ENCODE measurements around the gene FOXO6.

The FOXO6 gene

DNA sequence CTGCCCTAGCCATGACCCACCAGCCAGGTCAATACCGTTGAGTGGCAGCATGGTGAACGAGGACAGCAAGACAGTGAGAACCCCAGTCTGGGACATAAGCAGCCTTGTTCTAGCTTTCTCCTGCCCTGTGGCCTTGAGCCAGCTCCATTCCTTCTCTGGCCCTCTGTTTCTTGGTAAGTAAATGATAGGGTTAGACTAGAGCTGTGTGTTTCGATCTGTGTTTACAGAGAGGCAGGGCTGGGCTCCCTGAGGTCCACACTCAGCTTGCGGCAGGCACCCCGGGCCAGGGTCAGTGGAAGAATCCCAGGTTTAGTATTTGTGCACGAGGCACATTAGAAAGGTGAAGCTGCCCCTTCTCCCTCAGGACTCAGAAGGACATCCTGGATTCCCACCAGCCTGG lies 27.3 kb downstream of the FOXO6 start:
- TF ChIP-seq, protein P1, sequence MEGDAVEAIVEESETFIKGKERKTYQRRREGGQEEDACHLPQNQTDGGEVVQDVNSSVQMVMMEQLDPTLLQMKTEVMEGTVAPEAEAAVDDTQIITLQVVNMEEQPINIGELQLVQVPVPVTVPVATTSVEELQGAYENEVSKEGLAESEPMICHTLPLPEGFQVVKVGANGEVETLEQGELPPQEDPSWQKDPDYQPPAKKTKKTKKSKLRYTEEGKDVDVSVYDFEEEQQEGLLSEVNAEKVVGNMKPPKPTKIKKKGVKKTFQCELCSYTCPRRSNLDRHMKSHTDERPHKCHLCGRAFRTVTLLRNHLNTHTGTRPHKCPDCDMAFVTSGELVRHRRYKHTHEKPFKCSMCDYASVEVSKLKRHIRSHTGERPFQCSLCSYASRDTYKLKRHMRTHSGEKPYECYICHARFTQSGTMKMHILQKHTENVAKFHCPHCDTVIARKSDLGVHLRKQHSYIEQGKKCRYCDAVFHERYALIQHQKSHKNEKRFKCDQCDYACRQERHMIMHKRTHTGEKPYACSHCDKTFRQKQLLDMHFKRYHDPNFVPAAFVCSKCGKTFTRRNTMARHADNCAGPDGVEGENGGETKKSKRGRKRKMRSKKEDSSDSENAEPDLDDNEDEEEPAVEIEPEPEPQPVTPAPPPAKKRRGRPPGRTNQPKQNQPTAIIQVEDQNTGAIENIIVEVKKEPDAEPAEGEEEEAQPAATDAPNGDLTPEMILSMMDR (IDR thresholded peaks at IDR 0.05; ENCODE audit: low read depth, low read length, missing control alignments): no peak
- no peak for DNase-seq (ENCODE audit: low read depth)
- no peak overlapping the region for H3K4me3 ChIP-seq (ENCODE audit: low read depth, low read length)

GRCh38 chr1:41389009-41389408 lies 27.8 kb downstream of the FOXO6 start:
- no peak overlapping the region for H3K4me3 ChIP-seq (ENCODE audit: low read depth, low read length)
- TF ChIP-seq, protein P1 (IDR thresholded peaks at IDR 0.05; ENCODE audit: low read depth, low read length, missing control alignments): no peak
- no peak for DNase-seq (ENCODE audit: low read depth)

- H3K4me3 ChIP-seq (ENCODE audit: low read depth, low read length): no peak overlapping the region
- no peak for DNase-seq (ENCODE audit: low read depth)
- TF ChIP-seq, protein P1 (IDR thresholded peaks at IDR 0.05; ENCODE audit: low read depth, low read length, missing control alignments): no peak
Observed at GRCh38 chr1:41390166-41390565, 28.9 kb downstream of the FOXO6 start.

- no peak overlapping the region for H3K4me3 ChIP-seq (ENCODE audit: low read depth, low read length)
- no peak for DNase-seq (ENCODE audit: low read depth)
- TF ChIP-seq, protein P1 (IDR thresholded peaks at IDR 0.05; ENCODE audit: low read depth, low read length, missing control alignments): no peak
Observed at GRCh38 chr1:41390573-41390972, 29.3 kb downstream of the FOXO6 start.

DNA sequence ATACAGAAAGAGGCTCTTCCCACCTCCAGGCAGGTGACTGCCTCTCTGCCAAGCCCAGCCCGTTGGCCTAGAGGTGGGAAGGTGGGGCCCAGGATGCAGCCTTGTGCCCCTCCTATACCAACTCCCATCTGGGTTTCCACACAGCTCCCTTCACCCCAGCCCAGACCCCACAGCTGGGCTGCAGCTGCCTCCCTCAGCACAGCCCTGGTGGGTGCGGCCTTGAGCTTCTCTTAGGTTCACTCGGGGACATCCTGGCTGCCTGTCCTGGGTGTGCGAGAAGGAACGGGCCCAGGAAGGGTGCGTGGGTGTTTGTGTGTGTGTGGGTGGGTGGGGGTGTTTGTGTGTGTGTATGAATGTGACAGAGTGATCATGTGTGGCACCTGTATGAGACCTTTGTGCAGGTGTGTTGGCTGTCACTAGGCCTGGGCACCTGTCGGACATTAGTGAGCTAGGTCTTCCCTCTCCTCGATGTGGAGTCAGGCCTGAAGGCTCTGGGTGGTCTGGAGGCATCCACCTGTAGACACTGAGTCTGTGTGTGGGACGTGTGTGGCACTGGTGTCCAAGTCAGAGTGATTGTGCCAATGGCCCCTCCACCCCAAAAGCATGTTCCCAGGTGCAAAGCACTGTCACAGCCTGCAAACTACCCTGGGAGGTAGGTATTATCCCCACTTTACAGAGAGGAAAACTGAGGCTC lies 30.7 kb downstream of the FOXO6 start:
- TF ChIP-seq, protein P1 (IDR thresholded peaks at IDR 0.05; ENCODE audit: low read depth, low read length, missing control alignments): no peak
- no peak overlapping the region for H3K4me3 ChIP-seq (ENCODE audit: low read depth, low read length)
- no peak for DNase-seq (ENCODE audit: low read depth)

GRCh38 chr1:41392528-41392924 lies 31.3 kb downstream of the FOXO6 start:
- DNase-seq (ENCODE audit: low read depth): no peak
- no peak overlapping the region for H3K4me3 ChIP-seq (ENCODE audit: low read depth, low read length)
- TF ChIP-seq, protein P1 (IDR thresholded peaks at IDR 0.05; ENCODE audit: low read depth, low read length, missing control alignments): no peak

GRCh38 chr1:41393716-41394368 lies 32.6 kb downstream of the FOXO6 start:
- TF ChIP-seq, protein P1 (IDR thresholded peaks at IDR 0.05; ENCODE audit: low read depth, low read length, missing control alignments): no peak
- H3K4me3 ChIP-seq (ENCODE audit: low read depth, low read length): no peak overlapping the region
- no peak for DNase-seq (ENCODE audit: low read depth)

Measured in GM12864 (cell line).